HG03378 (cell line): ENCODE measurements around the gene CRELD2.

ENCODE experiments used
- ATAC-seq: cut with Tn5 transposase; IDR thresholded peaks from one replicate; pipeline ENCODE4 v1.9.1; 2021; ENCODE audit warnings: mild to moderate bottlenecking, moderate library complexity; ENCODE audit not compliant: unreplicated experiment

Gene CRELD2

DNA sequence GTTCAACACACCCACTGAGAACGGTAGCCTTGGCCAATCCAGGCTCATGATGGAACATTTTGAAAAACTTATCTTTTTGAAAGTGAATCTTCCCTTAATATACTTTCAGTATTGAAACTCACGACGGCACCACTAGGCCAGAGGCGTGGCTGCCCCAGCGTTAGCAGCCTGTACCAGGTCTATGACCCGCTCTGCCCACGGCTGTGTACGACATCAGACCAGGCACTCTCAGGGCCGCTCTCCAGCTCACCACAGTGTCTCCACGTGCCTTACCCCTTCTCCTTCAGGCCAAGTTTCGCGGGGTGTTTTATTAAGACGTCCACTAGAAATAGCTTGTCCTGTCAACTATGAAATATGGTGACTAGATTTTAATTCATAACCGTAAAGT lies 31.4 kb upstream of the CRELD2 start:
- ATAC-seq: no peak

DNA sequence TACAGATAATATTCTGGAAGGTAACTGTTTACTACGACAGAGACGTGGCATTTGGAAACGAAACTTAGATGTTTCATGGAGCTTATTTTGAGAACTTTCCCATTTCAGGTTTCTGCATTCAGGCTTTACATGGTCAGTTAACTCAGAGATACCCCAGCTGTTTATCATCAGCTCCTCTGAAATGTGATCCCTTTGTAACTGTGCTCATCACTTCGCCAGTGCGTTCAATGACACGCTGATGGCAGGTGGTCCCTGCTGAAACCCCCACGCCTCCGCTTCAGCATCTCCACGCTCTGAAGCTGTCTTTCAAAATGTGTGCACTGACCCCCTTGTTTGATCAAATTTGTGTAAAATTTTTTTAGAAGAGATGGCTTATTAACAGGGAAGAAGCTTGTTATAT lies 30.7 kb upstream of the CRELD2 start:
- no peak for ATAC-seq

DNA sequence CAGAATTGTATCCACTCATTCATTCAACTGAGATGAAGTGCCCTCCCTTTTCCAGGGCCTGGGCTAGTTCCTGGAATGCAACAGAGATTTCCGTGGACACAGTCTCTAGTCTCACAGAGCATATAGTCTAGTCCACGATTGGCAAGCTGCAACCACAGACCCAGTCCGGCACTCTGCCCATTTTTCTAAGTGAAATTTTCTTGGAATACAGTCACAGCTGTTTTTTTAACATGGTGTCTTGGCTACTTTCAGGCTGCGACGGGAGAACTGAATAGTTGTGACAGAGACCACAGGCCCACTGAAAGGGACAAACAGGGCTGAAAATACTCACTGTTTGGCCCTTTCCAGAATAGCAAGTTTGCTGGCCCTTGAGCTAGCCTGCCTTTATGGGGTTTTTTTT lies 29.4 kb upstream of the CRELD2 start:
- no peak for ATAC-seq

DNA sequence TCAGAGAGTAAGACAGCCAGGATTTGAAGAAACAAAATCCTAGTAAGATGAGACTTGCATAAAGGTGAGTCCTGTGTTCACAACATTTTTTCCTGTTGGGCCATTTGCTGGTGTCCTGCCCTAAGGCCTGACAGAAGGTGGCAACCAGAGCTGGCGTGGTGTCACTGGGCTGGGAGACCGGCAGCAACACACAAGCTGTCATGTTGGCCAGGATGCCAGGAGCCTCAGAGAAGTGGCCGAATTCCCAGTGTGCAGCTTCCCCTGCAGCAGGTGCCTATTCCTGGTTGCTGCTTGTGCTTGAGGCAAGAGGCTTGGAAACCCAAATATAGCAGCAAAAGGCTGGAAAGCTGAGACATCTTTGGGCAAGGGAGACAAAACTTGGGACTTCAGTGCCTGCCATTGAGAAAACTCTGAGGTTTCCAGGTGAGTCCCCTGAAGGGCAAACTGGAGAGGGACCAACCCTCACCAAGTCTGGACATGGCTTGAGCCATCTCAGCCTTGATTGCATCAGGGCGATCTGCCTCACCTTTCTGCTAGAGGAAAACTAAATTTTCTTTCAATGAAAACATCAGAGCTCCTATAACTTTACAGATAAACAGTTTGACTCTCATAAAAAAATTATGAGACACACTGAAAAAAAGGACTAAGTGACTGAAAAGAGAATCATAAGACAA lies 26.1 kb upstream of the CRELD2 start:
- ATAC-seq: no peak

DNA sequence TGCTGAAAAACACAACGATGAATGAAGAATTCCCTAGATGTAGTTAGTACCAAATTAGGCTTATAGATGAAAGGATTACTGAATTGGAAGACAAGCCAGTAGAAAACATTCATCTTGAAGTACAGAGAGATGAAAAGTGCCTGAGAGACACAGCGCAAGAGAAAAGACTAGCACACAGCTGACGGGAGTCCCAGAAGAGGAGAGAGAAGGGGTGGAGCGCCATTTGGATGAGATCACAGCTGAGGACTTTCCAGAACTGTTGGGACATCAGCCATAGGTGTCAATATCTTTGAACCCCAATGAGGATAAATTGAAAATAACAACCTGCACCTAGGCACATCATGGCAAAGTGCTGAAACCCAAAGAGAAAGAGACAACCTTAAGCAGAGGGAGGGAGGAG lies 25.4 kb upstream of the CRELD2 start:
- ATAC-seq: no peak

DNA sequence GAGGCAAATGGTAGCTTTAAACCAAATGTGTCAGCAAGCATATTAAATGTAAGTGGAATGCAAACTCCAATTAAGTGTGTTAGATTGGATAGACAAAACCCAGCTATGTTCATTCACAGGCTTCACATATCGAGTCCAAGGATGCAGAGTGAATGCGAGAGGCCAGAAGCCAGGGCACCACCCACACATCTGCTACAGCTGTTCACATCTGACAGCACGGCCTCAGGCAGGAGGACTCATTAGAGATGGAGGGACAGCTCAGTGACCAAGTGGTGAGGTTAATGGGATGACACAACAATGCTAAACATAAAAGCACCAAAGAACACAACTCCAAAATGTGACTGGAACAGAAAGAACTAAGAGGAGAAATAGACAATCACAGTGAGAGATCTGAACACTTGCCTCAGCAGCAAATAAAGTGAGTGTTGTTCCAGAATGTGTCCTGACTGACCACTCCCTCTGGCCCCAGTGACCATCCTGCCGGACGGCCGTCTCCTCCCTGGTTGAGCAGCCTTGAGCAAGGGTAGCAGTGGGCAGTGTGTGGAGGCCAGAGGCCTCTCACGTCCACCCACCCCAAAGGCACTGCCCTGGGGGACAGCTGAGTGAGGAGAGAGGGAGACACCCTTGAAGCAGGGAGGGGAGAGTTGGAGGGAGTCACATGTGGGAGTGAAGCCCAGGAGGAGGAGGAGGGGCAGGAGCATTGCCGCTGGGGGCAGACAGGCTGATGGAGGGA lies 23.9 kb upstream of the CRELD2 start:
- ATAC-seq: no peak

DNA sequence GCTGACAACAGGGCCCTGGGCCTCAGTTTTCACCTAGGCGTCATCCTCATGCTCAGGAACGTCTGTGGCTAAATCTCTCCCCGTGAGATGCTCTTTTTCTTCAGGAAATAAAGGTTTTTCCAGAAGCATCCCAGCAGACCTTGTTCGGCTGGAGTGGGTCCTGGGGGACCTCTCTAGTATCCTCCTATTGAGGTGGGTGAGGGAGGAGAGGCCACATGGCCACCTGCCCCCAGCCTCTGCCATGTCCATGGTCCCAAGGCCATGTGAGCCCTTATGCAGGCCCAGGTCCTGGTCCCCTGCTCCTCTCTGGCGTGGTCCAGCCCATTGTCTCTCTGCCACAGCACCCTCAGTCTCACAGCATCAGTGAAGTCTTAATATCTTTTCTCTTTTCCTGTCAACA lies 22.2 kb upstream of the CRELD2 start:
- ATAC-seq: no peak

DNA sequence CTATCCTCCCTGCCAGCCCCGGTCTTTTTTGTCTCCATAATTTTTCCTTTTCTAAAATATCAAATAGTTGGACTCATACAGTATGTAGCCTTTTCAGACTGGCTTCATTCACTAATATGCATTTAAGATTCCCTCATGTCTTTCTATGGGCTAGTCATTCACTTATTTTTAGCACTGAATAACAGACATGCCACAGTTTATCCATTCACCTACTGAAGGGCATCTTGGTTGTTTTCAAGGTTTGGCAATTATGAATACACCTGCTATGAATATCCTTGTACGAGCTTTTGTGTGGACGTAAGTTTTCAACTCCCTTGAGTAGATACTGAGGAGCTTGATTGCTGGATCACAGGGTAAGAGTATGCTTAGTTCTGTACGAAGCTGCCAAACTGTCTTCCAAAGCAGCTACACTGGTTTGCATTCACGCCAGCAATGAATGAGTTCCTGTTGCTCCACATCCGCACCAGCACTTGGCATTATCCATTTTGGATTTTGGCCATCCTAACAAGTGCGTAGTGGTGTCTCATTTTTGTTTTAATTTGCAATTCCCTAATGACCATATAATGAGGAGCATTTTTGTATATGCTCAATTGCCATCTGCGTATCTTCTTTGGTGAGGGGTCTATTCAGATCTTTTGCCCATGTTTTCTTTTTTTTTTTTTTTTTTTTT lies 21.3 kb upstream of the CRELD2 start:
- ATAC-seq: no peak

DNA sequence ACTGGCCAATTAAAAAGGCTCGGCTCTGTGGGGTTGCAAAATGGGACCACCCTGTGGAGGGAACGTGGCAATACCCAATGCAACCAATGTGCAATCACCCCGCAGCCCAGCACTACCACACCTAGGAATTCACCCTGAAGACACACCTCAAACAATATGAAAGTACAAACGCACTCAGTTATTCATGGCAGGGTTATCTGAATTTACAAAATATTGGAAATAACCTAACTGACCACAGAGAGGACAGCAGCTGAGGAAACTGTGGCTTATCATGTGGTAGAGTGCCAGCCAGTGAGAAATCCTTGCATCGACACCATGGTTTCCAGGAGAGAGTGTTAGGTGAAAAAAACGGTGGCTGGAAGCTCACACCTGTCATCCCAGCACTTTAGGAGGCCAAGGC lies 18.9 kb upstream of the CRELD2 start:
- ATAC-seq: no peak

DNA sequence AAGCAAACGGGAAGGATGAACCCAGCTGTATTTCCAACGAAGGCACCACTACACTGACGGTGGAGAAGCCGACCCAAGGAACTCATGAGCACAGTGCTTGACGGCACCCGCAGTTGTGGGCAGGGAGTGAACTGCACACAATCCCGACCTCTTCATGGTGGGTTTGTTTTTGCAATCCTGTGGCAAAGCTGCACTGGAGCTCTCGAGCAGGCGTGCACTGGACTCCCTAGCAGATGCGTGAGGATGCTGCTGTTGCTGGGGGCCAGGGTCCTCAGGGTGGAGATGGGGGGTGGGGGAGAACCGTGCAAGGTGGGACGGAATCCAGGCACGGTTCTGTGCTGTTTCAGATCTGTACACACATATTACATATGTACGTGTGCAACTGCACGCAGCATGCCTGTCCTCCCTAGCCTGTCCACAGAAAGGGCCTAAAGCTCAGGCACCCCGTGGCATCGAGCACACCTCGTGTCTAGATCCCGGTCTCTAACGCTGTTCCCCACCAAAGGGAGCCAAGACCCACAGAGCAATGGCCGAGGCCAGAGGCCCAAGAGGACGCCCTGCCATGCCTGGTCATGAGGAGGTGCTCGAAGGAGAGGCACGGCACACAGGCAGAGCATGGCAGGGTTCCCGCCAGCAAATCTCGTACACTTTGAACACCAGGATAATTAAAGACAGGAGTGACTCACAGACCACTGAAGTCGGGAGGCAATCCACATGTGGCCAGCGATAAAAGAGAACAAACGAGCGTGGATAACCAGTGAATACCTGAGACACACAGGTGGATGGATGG lies 17.8 kb upstream of the CRELD2 start:
- no peak for ATAC-seq

DNA sequence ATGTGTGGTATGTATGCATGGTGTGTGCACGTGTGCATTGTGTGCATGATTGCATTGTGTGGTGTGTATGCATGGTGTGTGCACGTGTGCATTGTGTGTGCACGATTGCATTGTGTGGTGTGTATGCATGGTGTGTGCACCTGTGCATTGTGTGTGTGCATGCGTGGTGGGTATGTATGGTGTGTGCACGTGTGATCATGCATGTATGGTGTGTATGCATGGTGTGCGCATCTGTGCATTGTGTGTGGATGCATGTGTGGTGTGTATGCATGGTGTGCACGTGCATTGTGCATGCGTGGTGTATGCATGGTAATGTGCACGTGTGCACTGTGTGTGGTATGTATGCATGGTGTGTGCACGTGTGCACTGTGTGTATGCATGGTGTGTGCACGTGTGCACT lies 17.0 kb upstream of the CRELD2 start:
- no peak for ATAC-seq

DNA sequence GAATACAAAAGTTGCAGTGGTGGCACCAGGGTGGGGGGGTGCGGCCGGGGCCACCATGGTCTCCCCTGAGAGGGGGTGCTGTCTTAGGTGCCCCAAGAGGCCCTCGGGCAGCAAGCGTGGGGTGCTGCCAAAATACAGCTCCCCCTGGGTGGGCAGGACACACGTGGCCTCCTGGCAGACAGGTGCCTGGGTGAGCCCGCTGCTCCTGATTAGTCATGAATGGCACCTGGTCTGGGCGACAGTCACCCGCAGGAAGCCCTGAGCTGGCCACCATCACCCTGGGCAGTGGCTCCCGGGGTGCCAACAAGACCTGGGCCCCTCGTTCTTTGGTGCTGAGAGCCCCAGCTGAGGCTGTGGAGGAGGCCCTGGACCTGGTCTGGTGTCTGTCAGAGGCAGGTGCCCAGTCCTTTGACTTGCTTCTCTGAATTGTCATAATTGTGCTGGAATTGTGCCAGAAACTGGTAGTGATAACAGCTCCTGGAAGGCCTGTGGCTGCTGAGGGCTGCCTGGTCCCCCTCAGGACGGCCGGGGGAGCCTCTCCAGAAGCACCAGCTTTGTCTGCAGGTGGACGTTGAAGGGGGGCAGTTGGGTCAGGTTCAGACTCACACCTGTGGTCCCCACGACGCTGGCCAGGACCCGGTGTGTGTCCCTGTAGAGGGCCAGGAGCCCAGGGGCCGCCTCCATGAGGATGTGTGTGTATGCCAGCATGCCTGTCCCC lies 15.0 kb upstream of the CRELD2 start:
- ATAC-seq: no peak

DNA sequence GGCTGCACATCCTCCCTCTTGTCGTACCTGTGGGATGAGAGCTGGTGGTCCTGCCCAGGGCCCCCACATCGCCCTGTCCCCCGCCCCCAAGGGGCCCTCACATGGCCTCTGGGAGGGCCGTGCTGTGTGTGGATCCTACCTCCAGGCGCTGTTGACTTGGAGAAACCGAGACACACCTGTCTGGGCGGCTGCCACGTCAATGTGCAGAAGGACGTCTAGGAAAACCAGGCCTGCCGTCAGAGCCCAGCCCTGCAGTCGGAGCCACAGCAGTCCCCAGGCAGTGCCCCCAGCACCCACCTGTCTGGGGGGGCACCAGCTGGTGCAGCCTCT lies 14.4 kb upstream of the CRELD2 start:
- no peak for ATAC-seq

DNA sequence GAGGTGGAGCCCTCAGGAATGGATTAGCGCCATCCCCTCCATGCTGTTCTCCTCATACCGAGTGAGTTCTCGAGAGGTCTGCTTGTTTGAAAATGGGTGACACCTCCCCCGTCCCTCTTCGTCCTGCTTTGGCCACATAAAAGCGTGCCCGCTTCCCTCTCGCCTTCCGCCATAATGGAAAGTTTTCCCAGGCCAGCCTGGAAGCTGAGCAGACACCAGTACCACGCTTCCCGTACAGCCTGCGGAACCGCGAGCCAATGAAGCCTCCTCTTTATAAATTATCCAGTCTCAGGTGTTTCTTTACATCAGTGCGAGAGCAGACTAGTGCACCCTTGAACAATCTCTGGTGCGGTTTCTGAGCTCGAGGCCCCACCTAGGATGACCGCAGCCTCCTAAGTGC lies 13.0 kb upstream of the CRELD2 start:
- no peak for ATAC-seq

DNA sequence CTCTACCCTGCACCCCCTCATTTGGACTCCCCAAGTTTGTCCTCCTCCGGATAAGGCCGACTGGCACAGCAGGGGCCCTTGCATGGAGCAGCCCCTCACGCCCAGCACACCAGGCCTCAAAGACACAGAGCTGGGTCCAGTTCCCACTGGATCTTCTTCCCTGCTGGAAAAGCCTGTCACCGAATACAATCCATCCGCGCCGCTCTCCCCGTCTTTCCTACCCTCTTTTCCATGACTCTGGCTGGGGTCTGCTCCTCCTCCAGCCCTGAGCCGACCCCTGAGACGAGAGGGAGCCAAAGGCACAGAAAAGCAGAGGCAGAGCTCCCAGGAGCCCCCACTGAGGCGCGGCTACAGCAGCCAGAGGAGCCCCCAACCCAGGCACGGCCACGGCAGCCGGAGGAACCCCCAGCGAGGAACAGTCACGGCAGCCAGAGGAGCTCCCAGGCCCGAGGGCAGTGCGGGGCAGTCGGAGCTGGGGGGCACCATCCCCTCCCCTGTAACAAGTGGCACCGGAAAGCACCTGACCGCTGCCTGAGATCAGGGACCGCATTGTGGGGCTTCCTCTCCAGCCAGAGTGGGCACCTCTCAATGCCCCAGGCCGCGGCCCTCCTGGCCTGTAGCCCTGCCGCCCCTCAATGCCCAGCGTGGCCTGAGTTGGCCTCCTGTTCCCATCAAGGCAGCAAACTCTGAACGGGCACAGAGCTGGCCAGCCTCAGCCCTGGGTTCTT lies 12.2 kb upstream of the CRELD2 start:
- ATAC-seq: no peak

DNA sequence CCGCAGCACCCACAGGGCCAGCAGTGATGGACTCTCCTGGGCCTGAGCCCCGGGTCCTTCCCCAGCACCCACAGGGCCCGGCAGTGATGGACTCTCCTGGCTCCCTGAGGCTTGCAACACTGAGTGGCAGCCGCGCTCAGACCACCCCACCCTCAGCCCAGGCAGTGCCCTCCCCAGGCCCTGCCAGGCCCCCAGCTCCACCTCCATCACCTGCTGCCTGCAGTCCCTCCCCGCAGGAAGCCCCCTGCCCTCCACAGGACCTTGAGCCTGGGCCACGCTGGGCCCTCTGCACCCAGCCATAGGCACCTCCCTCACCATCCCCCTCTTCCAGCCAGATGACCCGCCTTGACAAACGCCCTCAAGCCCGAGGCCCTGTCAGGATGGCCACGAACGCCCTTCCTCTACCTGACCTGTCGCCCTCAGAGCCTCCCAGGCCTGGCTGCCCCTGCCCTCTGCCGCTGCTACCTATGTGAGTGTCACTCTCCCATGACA lies 11.6 kb upstream of the CRELD2 start:
- no peak for ATAC-seq

DNA sequence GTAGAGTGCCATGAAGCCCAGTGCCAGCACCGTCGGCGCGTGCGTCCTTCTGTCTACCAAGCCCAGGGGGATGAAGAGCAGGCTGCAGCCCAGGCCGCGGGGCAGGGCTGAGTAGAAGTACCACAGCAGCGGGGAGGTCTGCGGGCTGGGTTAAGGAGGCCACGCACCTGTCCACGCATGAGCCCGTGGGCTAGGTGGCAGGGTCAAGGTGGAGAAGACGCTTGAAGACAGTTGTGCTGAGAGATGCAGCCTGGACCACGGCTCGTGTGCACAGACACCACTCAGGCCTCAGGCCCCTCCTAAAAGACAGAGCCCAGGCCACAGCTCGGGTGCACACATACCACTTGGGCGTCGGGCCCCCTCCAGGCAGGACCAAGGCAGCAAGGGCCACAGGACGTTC lies 10.6 kb upstream of the CRELD2 start:
- no peak for ATAC-seq

DNA sequence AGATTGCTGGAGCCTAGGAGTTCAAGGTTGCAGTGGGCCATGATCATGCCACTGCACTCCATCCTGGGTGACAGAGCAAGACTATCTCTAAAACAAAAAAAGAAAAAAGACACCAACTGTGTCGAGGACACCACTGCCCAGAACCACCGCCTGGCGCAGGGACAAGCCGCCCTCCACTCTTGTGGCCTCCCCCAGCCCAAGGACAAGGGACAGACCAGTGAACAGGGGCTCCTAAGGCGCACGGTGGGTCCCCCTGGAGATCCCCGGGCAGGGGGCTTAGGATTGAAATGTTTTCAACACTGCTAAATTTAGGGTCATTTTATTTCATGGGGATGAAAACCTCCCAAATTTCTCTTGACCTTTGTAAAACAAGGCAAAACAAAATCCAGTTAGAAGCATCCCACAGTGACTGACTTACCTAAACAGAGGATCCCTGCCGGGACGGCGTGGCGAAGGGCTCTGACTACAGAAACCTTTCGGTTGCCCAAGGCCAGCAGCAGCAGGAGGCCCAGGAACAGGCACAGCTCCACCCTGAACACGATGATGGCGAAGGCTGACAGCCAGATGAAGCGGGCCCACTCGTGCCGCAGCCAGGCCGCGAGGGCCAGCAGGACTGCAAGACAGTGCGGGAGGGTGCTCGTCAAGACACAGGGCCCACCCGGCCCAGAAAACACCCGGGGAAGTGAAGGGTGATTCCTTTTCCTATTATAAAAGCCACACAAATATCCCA lies 8.8 kb upstream of the CRELD2 start:
- ATAC-seq: no peak
